Left colon (tissue), 2 donors: Measurements from ENCODE around the gene GSTA4. TPM values are rescaled to one million over a fixed set of nuclear protein-coding genes. Genes with fewer than 3 reads are reported as not detected.
"Not testable (repeated sequence)": the region's sequence is repeated elsewhere in the genome, so short reads cannot be mapped to it uniquely, and the experiment has no call there.

Experiments
- ATAC-seq: fragments of 200-7000 bp; cut with Tn5 transposase; one replicate; pipeline ENCODE4 v1.9.1; 2020; ENCODE audit warnings: mild to moderate bottlenecking, moderate library complexity
- DNase-seq, 2 donors: peaks; one replicate each; pipeline ENCODE4 v3.0.0-alpha.2; 2020
- intact Hi-C, 2 donors: fragments of 100-400 bp; cut with DNase I in 1 of 2; cut with micrococcal nuclease in 1 of 2; formaldehyde crosslinking; loops; one replicate each; pipeline versions ENCODE4 v1.11.2 to v1.14.0; 2022; cut with DNase I, micrococcal nuclease
- total RNA-seq, 2 donors: library from RNA; stranded (reverse); fragmentation: NEBNext Ultra II Directional; extraction: Animal tissue kit (Norgen Biotek cat#: 25700); gene quantifications; one replicate each; pipeline ENCODE4 v1.2.1, GENCODE V29; 2021
- donor health status: DM: no; HTN: no; CAD: no.
- donor health status: DM: yes; HTN: yes; CAD: no.

GSTA4 gene
- total RNA-seq, 2 donors from 2014 or later, result 14.1 to 15.2 TPM

- ATAC-seq, result no peak
Measured at GRCh38 chr6:53018446-53018845, 23.4 kb upstream of the GSTA4 start.

GRCh38 chr6:53015486-53015885 is 20.4 kb upstream of the GSTA4 start:
- ATAC-seq, result no peak
- intact Hi-C loops, result no loop called here
- DNase-seq, result no peak

More at GRCh38 chr6:53018446-53018845, 23.4 kb upstream of the GSTA4 start:
- no peak for DNase-seq
- intact Hi-C loops, result no loop called here

- intact Hi-C loops, result no loop called here
- no peak for ATAC-seq
Measured at GRCh38 chr6:53014744-53015143, 19.7 kb upstream of the GSTA4 start.

GRCh38 chr6:53014063-53014462 is 19.0 kb upstream of the GSTA4 start:
- ATAC-seq, result peak; percentile 95
- intact Hi-C loops, result no loop called here
- no peak for DNase-seq

More at GRCh38 chr6:53014744-53015143, 19.7 kb upstream of the GSTA4 start:
- no peak for DNase-seq

- intact Hi-C loops, result no loop called here
- ATAC-seq, result no peak
- DNase-seq, result no peak
Measured at GRCh38 chr6:53011979-53012378, 16.9 kb upstream of the GSTA4 start.

- intact Hi-C loops, result no loop called here
Measured at GRCh38 chr6:53010504-53010903, 15.4 kb upstream of the GSTA4 start.

GRCh38 chr6:53009511-53009910 is 14.4 kb upstream of the GSTA4 start:
- DNase-seq (no peak), ATAC-seq (no peak)
- intact Hi-C loops, result no loop called here

More at GRCh38 chr6:53010504-53010903, 15.4 kb upstream of the GSTA4 start:
- ATAC-seq (no peak), DNase-seq (no peak)

GRCh38 chr6:53009056-53009455 is 14.0 kb upstream of the GSTA4 start:
- DNase-seq, result no peak
- intact Hi-C loops, result no loop called here

GRCh38 chr6:53008192-53008687 is 13.2 kb upstream of the GSTA4 start:
- ATAC-seq, DNase-seq, intact Hi-C loops: not testable (repeated sequence)

More at GRCh38 chr6:53009056-53009455, 14.0 kb upstream of the GSTA4 start:
- ATAC-seq, result no peak

- ATAC-seq (no peak), DNase-seq (no peak)
- intact Hi-C loops, result no loop called here
Measured at GRCh38 chr6:53005663-53006250, 10.7 kb upstream of the GSTA4 start.

- DNase-seq (no peak), ATAC-seq (no peak)
- intact Hi-C loops, result loop anchor here in 1 of 2 donors (5.0 kb wide), 1 partner anchor 58 kb away; no protein-coding TSS in a partner anchor
Measured at GRCh38 chr6:52999456-52999855, 4.4 kb upstream of the GSTA4 start.

GRCh38 chr6:52998603-52999002 is 3.5 kb upstream of the GSTA4 start:
- no peak for ATAC-seq
- intact Hi-C loops, result loop anchor here in 1 of 2 donors (5.0 kb wide), 1 partner anchor 59 kb away; no protein-coding TSS in a partner anchor
- DNase-seq, result no peak

- ATAC-seq, result no peak
- intact Hi-C loops, result loop anchor here in 1 of 2 donors (5.0 kb wide), 1 partner anchor 61 kb away; no protein-coding TSS in a partner anchor
Measured at GRCh38 chr6:52995913-52996645, 995 bp upstream of the GSTA4 start.

GRCh38 chr6:52994839-52995088 is 320 bp downstream of the GSTA4 start:
- peak; percentile 21 for ATAC-seq
- DNase-seq, result peak in 1 of 2 donors; percentile 54
- intact Hi-C loops, result loop anchor here in 1 of 2 donors (5.0 kb wide), 1 partner anchor 63 kb away; no protein-coding TSS in a partner anchor

More at GRCh38 chr6:52995913-52996645, 995 bp upstream of the GSTA4 start:
- peak; percentile 36 to 38 for DNase-seq

GRCh38 chr6:52994031-52994838 is 849 bp downstream of the GSTA4 start:
- DNase-seq, result peak in 1 of 2 donors; percentile 30
- peak; percentile 24 for ATAC-seq
- intact Hi-C loops, result no loop called here

GRCh38 chr6:52992980-52993920 is 1.8 kb downstream of the GSTA4 start:
- intact Hi-C loops, result no loop called here
- ATAC-seq (no peak), DNase-seq (no peak)

GRCh38 chr6:52990342-52990741 is 4.7 kb downstream of the GSTA4 start:
- DNase-seq (peak; percentile 12 to 48), ATAC-seq (peak; percentile 29)
- intact Hi-C loops, result no loop called here

- intact Hi-C loops, result no loop called here
- DNase-seq (no peak), ATAC-seq (no peak)
Measured at GRCh38 chr6:52985228-52985627, 9.9 kb downstream of the GSTA4 start.
